ENCODE measurements around the gene UMODL1.

DNA sequence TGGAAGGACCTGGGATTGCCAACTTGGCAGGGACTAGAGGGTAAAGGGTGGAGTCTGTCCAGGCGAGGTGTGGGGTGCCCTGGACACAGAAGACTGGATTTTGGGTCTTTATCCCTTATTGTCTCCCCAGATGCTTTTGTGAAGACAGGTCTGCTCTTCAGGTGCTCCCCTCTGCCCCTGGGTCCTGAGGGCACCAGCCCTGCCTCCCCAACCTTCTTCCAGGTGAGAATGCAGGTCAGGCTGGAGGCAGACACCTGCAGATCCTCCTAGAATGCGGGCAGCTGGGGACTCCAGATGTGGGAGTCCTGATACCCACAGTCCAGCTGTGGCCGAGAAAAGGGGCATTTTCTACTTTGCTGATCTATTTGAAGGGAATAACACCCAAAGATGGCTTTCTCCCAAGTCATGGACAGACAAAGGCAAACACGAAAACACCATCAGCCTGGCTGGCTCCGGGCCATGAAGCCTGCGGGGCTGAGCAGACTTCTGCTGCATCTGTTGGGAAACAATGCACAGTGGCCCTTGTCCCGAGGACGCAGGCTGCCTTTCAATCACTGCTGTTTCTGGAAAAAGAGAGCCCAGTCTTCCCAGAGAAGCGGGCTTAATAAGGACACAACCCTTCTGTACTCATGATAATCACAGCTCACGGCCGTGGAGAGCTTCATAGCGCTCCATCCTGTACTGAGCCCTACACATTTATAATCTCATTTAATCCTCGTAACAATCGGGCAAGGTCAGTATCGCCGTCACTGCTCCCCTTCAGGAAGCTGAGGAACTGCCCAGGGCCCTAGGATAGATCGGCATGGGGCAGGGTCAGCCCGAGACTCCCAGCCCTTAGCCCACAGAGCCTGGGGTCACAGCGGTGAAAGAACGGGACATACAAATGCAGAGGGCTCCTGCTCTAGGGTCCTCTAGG lies 85.8 kb downstream of the UMODL1 start:
- TF ChIP-seq, protein P1, sequence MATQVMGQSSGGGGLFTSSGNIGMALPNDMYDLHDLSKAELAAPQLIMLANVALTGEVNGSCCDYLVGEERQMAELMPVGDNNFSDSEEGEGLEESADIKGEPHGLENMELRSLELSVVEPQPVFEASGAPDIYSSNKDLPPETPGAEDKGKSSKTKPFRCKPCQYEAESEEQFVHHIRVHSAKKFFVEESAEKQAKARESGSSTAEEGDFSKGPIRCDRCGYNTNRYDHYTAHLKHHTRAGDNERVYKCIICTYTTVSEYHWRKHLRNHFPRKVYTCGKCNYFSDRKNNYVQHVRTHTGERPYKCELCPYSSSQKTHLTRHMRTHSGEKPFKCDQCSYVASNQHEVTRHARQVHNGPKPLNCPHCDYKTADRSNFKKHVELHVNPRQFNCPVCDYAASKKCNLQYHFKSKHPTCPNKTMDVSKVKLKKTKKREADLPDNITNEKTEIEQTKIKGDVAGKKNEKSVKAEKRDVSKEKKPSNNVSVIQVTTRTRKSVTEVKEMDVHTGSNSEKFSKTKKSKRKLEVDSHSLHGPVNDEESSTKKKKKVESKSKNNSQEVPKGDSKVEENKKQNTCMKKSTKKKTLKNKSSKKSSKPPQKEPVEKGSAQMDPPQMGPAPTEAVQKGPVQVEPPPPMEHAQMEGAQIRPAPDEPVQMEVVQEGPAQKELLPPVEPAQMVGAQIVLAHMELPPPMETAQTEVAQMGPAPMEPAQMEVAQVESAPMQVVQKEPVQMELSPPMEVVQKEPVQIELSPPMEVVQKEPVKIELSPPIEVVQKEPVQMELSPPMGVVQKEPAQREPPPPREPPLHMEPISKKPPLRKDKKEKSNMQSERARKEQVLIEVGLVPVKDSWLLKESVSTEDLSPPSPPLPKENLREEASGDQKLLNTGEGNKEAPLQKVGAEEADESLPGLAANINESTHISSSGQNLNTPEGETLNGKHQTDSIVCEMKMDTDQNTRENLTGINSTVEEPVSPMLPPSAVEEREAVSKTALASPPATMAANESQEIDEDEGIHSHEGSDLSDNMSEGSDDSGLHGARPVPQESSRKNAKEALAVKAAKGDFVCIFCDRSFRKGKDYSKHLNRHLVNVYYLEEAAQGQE (IDR thresholded peaks at IDR 0.05; ENCODE audit: low read depth), result no peak
- TF ChIP-seq TAF1 (IDR thresholded peaks at IDR 0.05; ENCODE audit: low read depth) (no peak), EP300 (IDR thresholded peaks at IDR 0.05; ENCODE audit: borderline replicate concordance) (no peak), RAD21 (IDR thresholded peaks at IDR 0.05; ENCODE audit: low read depth) (no peak), YY1 (IDR thresholded peaks at IDR 0.05; ENCODE audit: low read depth) (no peak), MAX (IDR thresholded peaks at IDR 0.05) (no peak), CEBPB (IDR thresholded peaks at IDR 0.05) (no peak), CREB1 (IDR thresholded peaks at IDR 0.05; ENCODE audit: low read depth) (no peak), EGR1 (IDR thresholded peaks at IDR 0.05) (no peak), FOXM1 (IDR thresholded peaks at IDR 0.05; ENCODE audit: borderline replicate concordance, low read depth) (no peak), TCF12 (IDR thresholded peaks at IDR 0.05; ENCODE audit: low read depth) (no peak)
- TF ChIP-seq, protein P2, sequence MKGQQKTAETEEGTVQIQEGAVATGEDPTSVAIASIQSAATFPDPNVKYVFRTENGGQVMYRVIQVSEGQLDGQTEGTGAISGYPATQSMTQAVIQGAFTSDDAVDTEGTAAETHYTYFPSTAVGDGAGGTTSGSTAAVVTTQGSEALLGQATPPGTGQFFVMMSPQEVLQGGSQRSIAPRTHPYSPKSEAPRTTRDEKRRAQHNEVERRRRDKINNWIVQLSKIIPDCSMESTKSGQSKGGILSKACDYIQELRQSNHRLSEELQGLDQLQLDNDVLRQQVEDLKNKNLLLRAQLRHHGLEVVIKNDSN (IDR thresholded peaks at IDR 0.05), result no peak
